OCI-LY1 (cell line): Measurements from ENCODE around the gene DCUN1D1.

Source experiments
- H2AFZ ChIP-seq: fragments of 200-600 bp; sonication (generic), shearing (Covaris generic); 2 replicates; pipeline ENCODE4 v1.6.0; 2014; ENCODE audit warnings: antibody characterized with exemption, mild to moderate bottlenecking, low read length
- H3F3A ChIP-seq: fragments of 200-600 bp; sonication (generic), shearing (Covaris generic); 2 replicates; pipeline ENCODE4 v1.6.0; 2014; ENCODE audit warnings: mild to moderate bottlenecking, antibody characterized with exemption, low read length, moderate library complexity; ENCODE audit not compliant: insufficient read depth
- H3K27ac ChIP-seq: fragments of 200-600 bp; sonication (generic); 2 replicates; pipeline ENCODE4 v1.5.1; 2014; ENCODE audit warnings: low read length, mixed run types, mild to moderate bottlenecking, low read depth; ENCODE audit not compliant: poor library complexity, severe bottlenecking
- H3K27me3 ChIP-seq: fragments of 200-600 bp; sonication (generic); 2 replicates; pipeline ENCODE4 v1.6.0; 2014; ENCODE audit warnings: antibody characterized with exemption, mild to moderate bottlenecking, low read length, moderate library complexity; ENCODE audit not compliant: insufficient read depth
- H3K36me3 ChIP-seq: fragments of 200-600 bp; sonication (generic); 2 replicates; pipeline ENCODE4 v1.6.1; 2014; ENCODE audit warnings: mild to moderate bottlenecking, antibody characterized with exemption, low read length, moderate library complexity, mixed read lengths; ENCODE audit not compliant: insufficient read depth
- H3K4me1 ChIP-seq: fragments of 200-600 bp; sonication (generic); 2 replicates; pipeline ENCODE4 v1.5.1; 2014; ENCODE audit warnings: mild to moderate bottlenecking, low read length, moderate library complexity; ENCODE audit not compliant: insufficient read depth, severe bottlenecking
- H3K4me2 ChIP-seq: fragments of 200-600 bp; sonication (generic), shearing (Covaris generic); 2 replicates; pipeline ENCODE4 v1.6.1; 2014; ENCODE audit warnings: low read length
- H3K4me3 ChIP-seq: fragments of 200-600 bp; sonication (generic); 2 replicates; pipeline ENCODE4 v1.5.1; 2014; ENCODE audit warnings: low read length, low read depth, mild to moderate bottlenecking, mixed read lengths; ENCODE audit not compliant: poor library complexity, severe bottlenecking
- H3K79me2 ChIP-seq: fragments of 200-600 bp; shearing (Covaris generic); 2 replicates; pipeline ENCODE4 v1.6.1; 2016; ENCODE audit warnings: mixed run types, low read length, mixed read lengths; ENCODE audit not compliant: insufficient read depth
- H3K9ac ChIP-seq: fragments of 200-600 bp; sonication (generic), shearing (Covaris generic); 2 replicates; pipeline ENCODE4 v1.6.1; 2014; ENCODE audit warnings: mild to moderate bottlenecking, low read length, mixed read lengths
- H3K9me2 ChIP-seq: fragments of 200-600 bp; sonication (generic), shearing (Covaris generic); 2 replicates; pipeline ENCODE4 v1.6.1; 2014; ENCODE audit warnings: low read depth, mild to moderate bottlenecking, low read length, mixed read lengths
- H3K9me3 ChIP-seq: fragments of 200-600 bp; shearing (Covaris generic); 2 replicates; pipeline ENCODE4 v1.6.1; 2014; ENCODE audit warnings: low read length, mixed read lengths
- H4K20me1 ChIP-seq: fragments of 200-600 bp; sonication (generic), shearing (Covaris generic); 2 replicates; pipeline ENCODE4 v1.6.0; 2016; ENCODE audit warnings: mild to moderate bottlenecking, low read length; ENCODE audit not compliant: insufficient read depth
- CTCF ChIP-seq: fragments of 200-600 bp; sonication (generic), shearing (Covaris generic); IDR thresholded peaks from 2 replicates; pipeline ENCODE4 v1.5.1; 2017; ENCODE audit warnings: mild to moderate bottlenecking, antibody characterized with exemption, low read length, moderate library complexity, mixed read lengths
- EZH2 ChIP-seq: fragments of 200-600 bp; sonication (generic), shearing (Covaris generic); IDR thresholded peaks from 2 replicates; pipeline ENCODE4 v1.8.0; 2017; ENCODE audit warnings: borderline replicate concordance, mixed run types, mild to moderate bottlenecking, antibody characterized with exemption, low read length, moderate library complexity, mixed read lengths

DCUN1D1 gene

GRCh38 chr3:182936918-182937285 lies 43.4 kb downstream of the DCUN1D1 start:
- Histone ChIP-seq H3K4me2 (no peak overlapping the region), H3K9me3 (peaks cover 9% of the 10 kb centered on the region; the same call in 1 of the 2 replicates), H3K4me1 (peaks cover 16% of the 10 kb centered on the region), H3K27ac (no peak overlapping the region), H3K36me3 (peaks cover 21% of the 10 kb centered on the region), H3K27me3 (no peaks in the 10 kb centered on the region), H3K9me2 (no peaks in the 10 kb centered on the region), H3K9ac (no peak overlapping the region), H4K20me1 (no peaks in the 10 kb centered on the region), H3K4me3 (no peak overlapping the region), H3K79me2 (no peaks in the 10 kb centered on the region), H2AFZ (no peak overlapping the region), H3F3A (no peaks in the 10 kb centered on the region)
- TF ChIP-seq CTCF (no peak), EZH2 (no peak)

GRCh38 chr3:182936239-182936917 lies 44.0 kb downstream of the DCUN1D1 start:
- H3K4me2 ChIP-seq = no peak overlapping the region
- no peak overlapping the region for H3K27ac ChIP-seq
- TF ChIP-seq CTCF (no peak), EZH2 (no peak)

GRCh38 chr3:182935803-182936202 lies 44.5 kb downstream of the DCUN1D1 start:
- no peaks in the 10 kb centered on the region for H3K79me2 ChIP-seq
- no peaks in the 10 kb centered on the region for H3K9me2 ChIP-seq
- H4K20me1 ChIP-seq = no peaks in the 10 kb centered on the region
- peaks cover 10% of the 10 kb centered on the region; the same call in 1 of the 2 replicates for H3K9me3 ChIP-seq
- H3K4me2 ChIP-seq = no peak overlapping the region
- no peak overlapping the region for H2AFZ ChIP-seq
- H3K27me3 ChIP-seq = no peaks in the 10 kb centered on the region
- TF ChIP-seq CTCF (no peak), EZH2 (no peak)
- H3K27ac ChIP-seq = no peak overlapping the region
- peaks cover 25% of the 10 kb centered on the region for H3K36me3 ChIP-seq
- H3K4me3 ChIP-seq = no peak overlapping the region
- H3K4me1 ChIP-seq = peaks cover 16% of the 10 kb centered on the region
- H3F3A ChIP-seq = no peaks in the 10 kb centered on the region
- no peak overlapping the region for H3K9ac ChIP-seq

More at GRCh38 chr3:182936239-182936917, 44.0 kb downstream of the DCUN1D1 start:
- Histone ChIP-seq H3K9me2 (no peaks in the 10 kb centered on the region), H3K4me1 (peaks cover 16% of the 10 kb centered on the region), H3K79me2 (no peaks in the 10 kb centered on the region), H3K9me3 (peaks cover 10% of the 10 kb centered on the region; the same call in 1 of the 2 replicates), H3K27me3 (no peaks in the 10 kb centered on the region), H4K20me1 (no peaks in the 10 kb centered on the region), H3K36me3 (peaks cover 25% of the 10 kb centered on the region), H3K9ac (no peak overlapping the region), H3K4me3 (no peak overlapping the region), H3F3A (no peaks in the 10 kb centered on the region), H2AFZ (no peak overlapping the region)
